GM12878 (cell line): ENCODE measurements around the gene EYS. TPM values are rescaled to one million over a fixed set of nuclear protein-coding genes. Genes with fewer than 3 reads are reported as not detected.

Experiments
- BCL11A ChIP-seq: IDR thresholded peaks from 2 replicates; pipeline ENCODE4 v1.6.1; 2011; ENCODE audit warnings: low read depth, low read length
- EZH2 ChIP-seq: IDR thresholded peaks from 2 replicates; pipeline ENCODE4 v1.6.1; 2012; ENCODE audit warnings: low read depth, mild to moderate bottlenecking, control low read depth, inconsistent platforms, low read length, borderline replicate concordance; ENCODE audit not compliant: control insufficient read depth
- HDGF ChIP-seq: fragments of 450-650 bp; IDR thresholded peaks from 2 replicates; pipeline ENCODE4 v1.6.1; 2016; ENCODE audit warnings: antibody characterized with exemption
- JUNB ChIP-seq: IDR thresholded peaks from 2 replicates; pipeline ENCODE4 v1.6.1; 2016; ENCODE audit warnings: antibody characterized with exemption, mild to moderate bottlenecking
- PAX5 ChIP-seq: IDR thresholded peaks from 2 replicates; pipeline ENCODE4 v1.6.1; 2011; ENCODE audit warnings: low read depth, low read length, borderline replicate concordance
- SMC3 ChIP-seq: IDR thresholded peaks from 2 replicates; pipeline ENCODE4 v1.6.1; 2011; ENCODE audit warnings: low read length, improper control_type of control experiment, borderline replicate concordance
- SPI1 ChIP-seq: IDR thresholded peaks from 2 replicates; pipeline ENCODE4 v1.6.1; 2011; ENCODE audit warnings: low read depth, mild to moderate bottlenecking, low read length, moderate library complexity, borderline replicate concordance; ENCODE audit not compliant: insufficient read depth
- SREBF1 ChIP-seq: IDR thresholded peaks from 2 replicates; pipeline ENCODE4 v1.6.1; 2012; ENCODE audit warnings: mild to moderate bottlenecking, low read length
- SUPT20H ChIP-seq: IDR thresholded peaks from 2 replicates; pipeline ENCODE4 v1.6.1; 2011; ENCODE audit warnings: low read depth, mild to moderate bottlenecking, low read length, moderate library complexity, borderline replicate concordance; ENCODE audit not compliant: control insufficient read depth
- SUZ12 ChIP-seq: fragments of 200-600 bp; sonication (generic); IDR thresholded peaks from one replicate; pipeline ENCODE4 v1.6.1; 2018; ENCODE audit warnings: antibody characterized with exemption, mild to moderate bottlenecking; ENCODE audit not compliant: unreplicated experiment
- TAF1 ChIP-seq: IDR thresholded peaks from 2 replicates; pipeline ENCODE4 v1.6.1; 2011; ENCODE audit warnings: mild to moderate bottlenecking, low read depth, low read length, borderline replicate concordance
- ZNF622 ChIP-seq: fragments of 450-650 bp; IDR thresholded peaks from 2 replicates; pipeline ENCODE4 v1.6.1; 2017; ENCODE audit warnings: mild to moderate bottlenecking, inconsistent platforms
- polyA plus RNA-seq, 11 experiments: library from polyadenylated mRNA; depleted of rRNA in 4 of 11; unstranded in 6 of 11; stranded (reverse) in 5 of 11; fragments of >200 nt; fragmentation: Nextera tagmentation in 4 of 11; fragmentation: Illumina TruSeq in 1 of 11; extraction: Ambion mirVana in 4 of 11; extraction: Trizol in 1 of 11; gene quantifications; 1 replicate in 1 of 11; 2 replicates in 10 of 11; pipeline versions ENCODE4 v1.2.1 to v1.2.3, GENCODE V29; 2011 to 2016; ENCODE audit warnings: inconsistent platforms in 2 of 11, missing spikeins in 2 of 11, low read depth in 1 of 11
- total RNA-seq, 4 experiments: library from RNA; depleted of rRNA in 3 of 4; stranded (reverse); fragments of >200 nt in 3 of 4; fragmentation: Illumina TruSeq in 1 of 4; extraction: Trizol in 1 of 4; gene quantifications; 2 replicates each; pipeline versions ENCODE4 v1.2.1 to v1.2.3, GENCODE V29; 2013 to 2021
- TF ChIP-seq, protein P1 (sequence below): fragments of 450-650 bp; IDR thresholded peaks from 2 replicates; pipeline ENCODE4 v1.6.1; 2018; ENCODE audit warnings: mild to moderate bottlenecking, low read depth, moderate library complexity; ENCODE audit not compliant: partially characterized antibody
- TF ChIP-seq, protein P2 (sequence below): fragments of 150-350 bp; IDR thresholded peaks from 2 replicates; pipeline ENCODE4 v1.6.1; 2016; ENCODE audit warnings: low read depth, low read length
- TF ChIP-seq, protein P3 (sequence below), 3 experiments: IDR thresholded peaks in 2 of 3; conservative IDR thresholded peaks in 1 of 3; 2 replicates each; pipeline ENCODE4 v1.5.1; 2011; ENCODE audit warnings: low read depth in 3 of 3, low read length in 3 of 3, mild to moderate bottlenecking in 3 of 3, control low read depth in 2 of 3, moderate library complexity in 2 of 3, inconsistent platforms in 1 of 3, mixed read lengths in 1 of 3; ENCODE audit not compliant: control insufficient read depth in 2 of 3, insufficient read depth in 1 of 3; ENCODE audit errors: extremely low read depth in 1 of 3
- TF ChIP-seq, protein P4 (sequence below): IDR thresholded peaks from 2 replicates; pipeline ENCODE4 v1.6.1; 2011; ENCODE audit warnings: borderline replicate concordance, low read depth, mild to moderate bottlenecking, moderate library complexity, mixed read lengths, low read length; ENCODE audit not compliant: insufficient read depth; ENCODE audit errors: extremely low read length

EYS gene
- total and polyA plus RNA-seq, 10 of the 15 experiments (the other 5 are each of a cell fraction or from before 2014, with no cell fraction given), result under 0.01 to 0.14 (median 0.02) TPM; not detected in 1

DNA sequence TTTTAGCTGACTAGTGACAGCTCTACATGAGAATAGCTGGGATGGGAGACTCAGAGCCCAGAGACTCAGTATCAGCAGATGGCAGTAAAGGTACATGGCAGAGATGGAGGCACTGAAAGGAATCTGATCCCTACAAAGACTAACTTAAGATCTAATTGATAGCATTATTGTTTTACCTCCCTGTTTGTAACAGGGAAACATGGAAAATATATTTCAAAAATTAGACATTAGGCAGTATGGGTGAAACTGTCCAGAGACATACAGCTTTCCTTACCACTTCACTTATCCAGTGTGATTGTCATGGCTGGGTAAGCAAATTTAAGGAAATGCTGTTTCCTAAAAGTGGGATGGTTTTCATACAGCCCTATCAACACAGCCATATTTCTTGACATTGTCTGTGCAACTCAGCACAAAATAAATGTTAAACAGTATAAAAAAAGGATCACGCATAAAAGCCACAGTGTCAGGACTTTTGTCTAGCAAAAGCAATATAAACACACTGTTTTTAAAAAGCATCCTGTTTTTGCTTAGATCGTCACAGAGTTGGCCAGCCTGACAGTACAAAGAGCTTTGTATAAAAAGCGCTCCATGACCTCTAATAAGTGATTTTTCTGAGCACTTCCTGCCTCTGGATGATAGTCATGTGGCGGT is 1694.5 kb downstream of the EYS start (continued):
- TF ChIP-seq, protein P1, sequence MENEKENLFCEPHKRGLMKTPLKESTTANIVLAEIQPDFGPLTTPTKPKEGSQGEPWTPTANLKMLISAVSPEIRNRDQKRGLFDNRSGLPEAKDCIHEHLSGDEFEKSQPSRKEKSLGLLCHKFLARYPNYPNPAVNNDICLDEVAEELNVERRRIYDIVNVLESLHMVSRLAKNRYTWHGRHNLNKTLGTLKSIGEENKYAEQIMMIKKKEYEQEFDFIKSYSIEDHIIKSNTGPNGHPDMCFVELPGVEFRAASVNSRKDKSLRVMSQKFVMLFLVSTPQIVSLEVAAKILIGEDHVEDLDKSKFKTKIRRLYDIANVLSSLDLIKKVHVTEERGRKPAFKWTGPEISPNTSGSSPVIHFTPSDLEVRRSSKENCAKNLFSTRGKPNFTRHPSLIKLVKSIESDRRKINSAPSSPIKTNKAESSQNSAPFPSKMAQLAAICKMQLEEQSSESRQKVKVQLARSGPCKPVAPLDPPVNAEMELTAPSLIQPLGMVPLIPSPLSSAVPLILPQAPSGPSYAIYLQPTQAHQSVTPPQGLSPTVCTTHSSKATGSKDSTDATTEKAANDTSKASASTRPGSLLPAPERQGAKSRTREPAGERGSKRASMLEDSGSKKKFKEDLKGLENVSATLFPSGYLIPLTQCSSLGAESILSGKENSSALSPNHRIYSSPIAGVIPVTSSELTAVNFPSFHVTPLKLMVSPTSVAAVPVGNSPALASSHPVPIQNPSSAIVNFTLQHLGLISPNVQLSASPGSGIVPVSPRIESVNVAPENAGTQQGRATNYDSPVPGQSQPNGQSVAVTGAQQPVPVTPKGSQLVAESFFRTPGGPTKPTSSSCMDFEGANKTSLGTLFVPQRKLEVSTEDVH, result no peak
- TF ChIP-seq, protein P2, sequence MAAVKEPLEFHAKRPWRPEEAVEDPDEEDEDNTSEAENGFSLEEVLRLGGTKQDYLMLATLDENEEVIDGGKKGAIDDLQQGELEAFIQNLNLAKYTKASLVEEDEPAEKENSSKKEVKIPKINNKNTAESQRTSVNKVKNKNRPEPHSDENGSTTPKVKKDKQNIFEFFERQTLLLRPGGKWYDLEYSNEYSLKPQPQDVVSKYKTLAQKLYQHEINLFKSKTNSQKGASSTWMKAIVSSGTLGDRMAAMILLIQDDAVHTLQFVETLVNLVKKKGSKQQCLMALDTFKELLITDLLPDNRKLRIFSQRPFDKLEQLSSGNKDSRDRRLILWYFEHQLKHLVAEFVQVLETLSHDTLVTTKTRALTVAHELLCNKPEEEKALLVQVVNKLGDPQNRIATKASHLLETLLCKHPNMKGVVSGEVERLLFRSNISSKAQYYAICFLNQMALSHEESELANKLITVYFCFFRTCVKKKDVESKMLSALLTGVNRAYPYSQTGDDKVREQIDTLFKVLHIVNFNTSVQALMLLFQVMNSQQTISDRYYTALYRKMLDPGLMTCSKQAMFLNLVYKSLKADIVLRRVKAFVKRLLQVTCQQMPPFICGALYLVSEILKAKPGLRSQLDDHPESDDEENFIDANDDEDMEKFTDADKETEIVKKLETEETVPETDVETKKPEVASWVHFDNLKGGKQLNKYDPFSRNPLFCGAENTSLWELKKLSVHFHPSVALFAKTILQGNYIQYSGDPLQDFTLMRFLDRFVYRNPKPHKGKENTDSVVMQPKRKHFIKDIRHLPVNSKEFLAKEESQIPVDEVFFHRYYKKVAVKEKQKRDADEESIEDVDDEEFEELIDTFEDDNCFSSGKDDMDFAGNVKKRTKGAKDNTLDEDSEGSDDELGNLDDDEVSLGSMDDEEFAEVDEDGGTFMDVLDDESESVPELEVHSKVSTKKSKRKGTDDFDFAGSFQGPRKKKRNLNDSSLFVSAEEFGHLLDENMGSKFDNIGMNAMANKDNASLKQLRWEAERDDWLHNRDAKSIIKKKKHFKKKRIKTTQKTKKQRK, result no peak
- TF ChIP-seq SUZ12 (no peak), BCL11A (no peak), SPI1 (no peak), TAF1 (no peak), SMC3 (peak; percentile 85), EZH2 (no peak), JUNB (no peak), ZNF622 (no peak), PAX5 (no peak), HDGF (no peak), SREBF1 (no peak), SUPT20H (no peak)
- TF ChIP-seq, protein P3, sequence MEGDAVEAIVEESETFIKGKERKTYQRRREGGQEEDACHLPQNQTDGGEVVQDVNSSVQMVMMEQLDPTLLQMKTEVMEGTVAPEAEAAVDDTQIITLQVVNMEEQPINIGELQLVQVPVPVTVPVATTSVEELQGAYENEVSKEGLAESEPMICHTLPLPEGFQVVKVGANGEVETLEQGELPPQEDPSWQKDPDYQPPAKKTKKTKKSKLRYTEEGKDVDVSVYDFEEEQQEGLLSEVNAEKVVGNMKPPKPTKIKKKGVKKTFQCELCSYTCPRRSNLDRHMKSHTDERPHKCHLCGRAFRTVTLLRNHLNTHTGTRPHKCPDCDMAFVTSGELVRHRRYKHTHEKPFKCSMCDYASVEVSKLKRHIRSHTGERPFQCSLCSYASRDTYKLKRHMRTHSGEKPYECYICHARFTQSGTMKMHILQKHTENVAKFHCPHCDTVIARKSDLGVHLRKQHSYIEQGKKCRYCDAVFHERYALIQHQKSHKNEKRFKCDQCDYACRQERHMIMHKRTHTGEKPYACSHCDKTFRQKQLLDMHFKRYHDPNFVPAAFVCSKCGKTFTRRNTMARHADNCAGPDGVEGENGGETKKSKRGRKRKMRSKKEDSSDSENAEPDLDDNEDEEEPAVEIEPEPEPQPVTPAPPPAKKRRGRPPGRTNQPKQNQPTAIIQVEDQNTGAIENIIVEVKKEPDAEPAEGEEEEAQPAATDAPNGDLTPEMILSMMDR (IDR thresholded peaks at IDR 0.05 in 2 of 3, conservative IDR thresholded peaks at IDR 0.05 in 1 of 3; ENCODE audit: control insufficient read depth in 2 of 3, extremely low read depth in 1 of 3, insufficient read depth in 1 of 3, low read depth in 3 of 3, low read length in 3 of 3), result peak; percentile 45 to 85 (median 72); a peak in 4 of 6 replicates
- TF ChIP-seq, protein P4, sequence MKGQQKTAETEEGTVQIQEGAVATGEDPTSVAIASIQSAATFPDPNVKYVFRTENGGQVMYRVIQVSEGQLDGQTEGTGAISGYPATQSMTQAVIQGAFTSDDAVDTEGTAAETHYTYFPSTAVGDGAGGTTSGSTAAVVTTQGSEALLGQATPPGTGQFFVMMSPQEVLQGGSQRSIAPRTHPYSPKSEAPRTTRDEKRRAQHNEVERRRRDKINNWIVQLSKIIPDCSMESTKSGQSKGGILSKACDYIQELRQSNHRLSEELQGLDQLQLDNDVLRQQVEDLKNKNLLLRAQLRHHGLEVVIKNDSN, result no peak
- TF ChIP-seq, all 136 proteins: peak for 3
